MCF 10A (cell line): ENCODE results near the gene ARHGEF7. TPM values are rescaled to one million over a fixed set of nuclear protein-coding genes. Genes with fewer than 3 reads are reported as not detected.

Experiments used
- BruUV-seq: library from RNA; stranded (reverse); fragments of 400-500 nt; replicated peaks from 2 replicates; lab custom pipeline; 2021; lab: Mats Ljungman, UMichigan
- CTCF ChIA-PET: fragments of 300-600 bp; sonication (Branson Sonifier 250); formaldehyde crosslinking; extraction: SDS; loops from one replicate; lab custom pipeline; 2021; ENCODE audit warnings: antibody characterized with exemption, inconsistent platforms; lab: Yijun Ruan, JAX
- POLR2A ChIA-PET: fragments of 300-600, 350-650 bp; sonication (Branson Sonifier 250); formaldehyde crosslinking; extraction: SDS; loops from one replicate; lab custom pipeline; 2020; ENCODE audit warnings: antibody characterized with exemption, inconsistent platforms; lab: Yijun Ruan, JAX
- DNase-seq: peaks from one replicate; pipeline ENCODE4 v3.0.0-alpha.2; 2018; ENCODE audit not compliant: unreplicated experiment
- H3K27ac Mint-ChIP-seq: one replicate; pipeline ENCODE4 v1.8.0; 2022; ENCODE audit warnings: mild to moderate bottlenecking, low read depth, mixed read lengths; ENCODE audit not compliant: unreplicated experiment
- H3K27me3 Mint-ChIP-seq: one replicate; pipeline ENCODE4 v1.8.0; 2022; ENCODE audit warnings: mixed read lengths; ENCODE audit not compliant: insufficient read depth, unreplicated experiment
- H3K36me3 Mint-ChIP-seq: one replicate; pipeline ENCODE4 v1.8.0; 2022; ENCODE audit warnings: mild to moderate bottlenecking, moderate library complexity, mixed read lengths; ENCODE audit not compliant: insufficient read depth, unreplicated experiment
- H3K4me1 Mint-ChIP-seq: one replicate; pipeline ENCODE4 v1.8.0; 2022; ENCODE audit warnings: mixed read lengths; ENCODE audit not compliant: insufficient read depth, unreplicated experiment
- H3K4me3 Mint-ChIP-seq: one replicate; pipeline ENCODE4 v1.8.0; 2022; ENCODE audit warnings: mild to moderate bottlenecking, moderate library complexity, mixed read lengths; ENCODE audit not compliant: unreplicated experiment
- H3K9me3 Mint-ChIP-seq: one replicate; pipeline ENCODE4 v1.8.0; 2022; ENCODE audit warnings: mixed read lengths; ENCODE audit not compliant: unreplicated experiment
- CTCF ChIP-seq: fragments of 200-600 bp; IDR thresholded peaks from one replicate; pipeline ENCODE4 v1.8.0; 2022; ENCODE audit warnings: antibody characterized with exemption, mild to moderate bottlenecking; ENCODE audit not compliant: unreplicated experiment
- intact Hi-C: fragments of 100-400 bp; cut with micrococcal nuclease; formaldehyde crosslinking; loops from 2 replicates; pipeline ENCODE4 v1.14.1; 2022
- total RNA-seq: library from RNA; stranded (reverse); gene quantifications from 2 replicates; pipeline ENCODE4 v1.2.3, GENCODE V29; 2022

The ARHGEF7 gene
- total RNA-seq, 1 experiment from 2014 or later: 43.5 TPM

GRCh38 chr13:111326621-111326965 is 211.5 kb downstream of the ARHGEF7 start:
- Mint-ChIP-seq H3K27ac (no peak overlapping the region), H3K9me3 (no peaks in the 10 kb centered on the region), H3K27me3 (peaks cover 29% of the 10 kb centered on the region), H3K4me1 (no peaks in the 10 kb centered on the region), H3K36me3 (no peaks in the 10 kb centered on the region), H3K4me3 (no peak overlapping the region)
- CTCF ChIA-PET: no interaction called here
- TF ChIP-seq CTCF: no peak
- POLR2A ChIA-PET: no interaction called here
- intact Hi-C loops: no loop called here
- BruUV-seq: no TSS peak
- DNase-seq: no peak

- Mint-ChIP-seq H3K27me3 (peaks cover 34% of the 10 kb centered on the region), H3K36me3 (no peaks in the 10 kb centered on the region), H3K9me3 (no peaks in the 10 kb centered on the region), H3K4me1 (no peaks in the 10 kb centered on the region), H3K4me3 (no peak overlapping the region), H3K27ac (no peak overlapping the region)
- intact Hi-C loops: no loop called here
- ChIA-PET CTCF (no interaction called here), POLR2A (interaction anchor here (0.7 kb wide), 1 partner anchor 233 kb away, joined by 3 read pairs; no protein-coding TSS in a partner anchor)
- TF ChIP-seq CTCF: no peak
- no TSS peak for BruUV-seq
- no peak for DNase-seq
Measured at GRCh38 chr13:111326981-111327642, 212.0 kb downstream of the ARHGEF7 start.

GRCh38 chr13:111327730-111328573 is 212.8 kb downstream of the ARHGEF7 start:
- CTCF ChIA-PET: interaction anchor here (0.7 kb wide), 1 partner anchor 72 kb away, joined by 4 read pairs; no protein-coding TSS in a partner anchor
- intact Hi-C loops: no loop called here
- Mint-ChIP-seq H3K36me3 (no peaks in the 10 kb centered on the region), H3K4me3 (no peak overlapping the region), H3K27me3 (peaks cover 42% of the 10 kb centered on the region), H3K9me3 (peaks cover 4% of the 10 kb centered on the region), H3K27ac (no peak overlapping the region), H3K4me1 (no peaks in the 10 kb centered on the region)
- TF ChIP-seq CTCF: no peak
- POLR2A ChIA-PET: interaction anchor here (0.7 kb wide), 1 partner anchor 234 kb away, joined by 3 read pairs; no protein-coding TSS in a partner anchor
- no TSS peak for BruUV-seq
- no peak for DNase-seq
